Endothelial cell of umbilical vein (primary cell): ENCODE measurements around the gene PTPRT. TPM values are rescaled to one million over a fixed set of nuclear protein-coding genes. Genes with fewer than 3 reads are reported as not detected.

Experiments used
- BruUV-seq: library from RNA; stranded (reverse); fragments of 400-500 nt; replicated peaks from 2 replicates; lab custom pipeline; 2021; lab: Mats Ljungman, UMichigan
- CTCF ChIA-PET: fragments of 300-600, 350-600 bp; sonication (Branson Sonifier 250); formaldehyde crosslinking; loops from one replicate; lab custom pipeline; 2021; ENCODE audit warnings: antibody characterized with exemption, inconsistent platforms; lab: Charles Lee
- POLR2A ChIA-PET: fragments of 300-600, 350-600 bp; sonication (Branson Sonifier 250); formaldehyde crosslinking; loops from one replicate; lab custom pipeline; 2021; ENCODE audit warnings: antibody characterized with exemption, inconsistent platforms; lab: Charles Lee
- DNase-seq: peaks from one replicate; pipeline ENCODE4 v3.0.0-alpha.2; 2011; ENCODE audit warnings: low read depth, low spot score
- FAIRE-seq: peaks from 2 replicates; lab custom pipeline; 2011; peaks lifted over from hg19 to GRCh38; lab: Jason Lieb, UNC
- H2AFZ ChIP-seq: 2 replicates; pipeline ENCODE4 v1.6.0; 2012; ENCODE audit warnings: low read depth, low read length, control low read depth, inconsistent platforms
- H3K27ac ChIP-seq: 2 replicates; pipeline ENCODE4 v1.5.1; 2011; ENCODE audit warnings: low read depth, mild to moderate bottlenecking, control low read depth, low read length, moderate library complexity; ENCODE audit not compliant: insufficient read depth
- H3K27me3 ChIP-seq, 2 experiments: 2 replicates each; pipeline versions ENCODE4 v1.6.0 to v1.6.1; 2011; ENCODE audit warnings: low read length in 2 of 2, mixed read lengths in 1 of 2; ENCODE audit not compliant: control insufficient read depth in 2 of 2, insufficient read depth in 2 of 2
- H3K36me3 ChIP-seq, 2 experiments: 2 replicates in 1 of 2; 3 replicates in 1 of 2; pipeline ENCODE4 v1.5.1; 2011; ENCODE audit warnings: low read length in 2 of 2, mild to moderate bottlenecking in 1 of 2, moderate library complexity in 1 of 2; ENCODE audit not compliant: control insufficient read depth in 2 of 2, insufficient read depth in 2 of 2; ENCODE audit errors: extremely low read depth in 1 of 2
- H3K4me1 ChIP-seq: 3 replicates; pipeline ENCODE4 v1.5.1; 2011; ENCODE audit warnings: mild to moderate bottlenecking, low read length; ENCODE audit not compliant: control insufficient read depth, insufficient read depth; ENCODE audit errors: extremely low read depth
- H3K4me2 ChIP-seq: 2 replicates; pipeline ENCODE4 v1.6.1; 2011; ENCODE audit warnings: low read length, control low read depth, mixed read lengths; ENCODE audit not compliant: insufficient read depth
- H3K4me3 ChIP-seq, 3 experiments: fragments of 200-600 bp in 1 of 3; sonication (generic), shearing (Covaris generic) in 1 of 3; replicated peaks in 1 of 3; 2 replicates each; pipeline ENCODE4 v1.5.1; 2011 to 2016; ENCODE audit warnings: control low read depth in 3 of 3, low read length in 3 of 3, mild to moderate bottlenecking in 2 of 3, inconsistent platforms in 1 of 3, low read depth in 1 of 3, moderate library complexity in 1 of 3; ENCODE audit not compliant: insufficient read depth in 1 of 3
- H3K79me2 ChIP-seq: 2 replicates; pipeline ENCODE4 v1.6.0; 2012; ENCODE audit warnings: low read length, inconsistent platforms; ENCODE audit not compliant: control insufficient read depth, insufficient read depth
- H3K9ac ChIP-seq: replicated peaks from 2 replicates; pipeline ENCODE3; 2011; ENCODE audit warnings: low read length, control low read depth; ENCODE audit not compliant: insufficient read depth; ENCODE audit errors: extremely low read depth
- H3K9me1 ChIP-seq: replicated peaks from 3 replicates; pipeline ENCODE4 v1.6.0; 2011; ENCODE audit warnings: mild to moderate bottlenecking, low read length; ENCODE audit not compliant: control insufficient read depth, insufficient read depth; ENCODE audit errors: extremely low read depth
- H3K9me3 ChIP-seq: replicated peaks from 2 replicates; pipeline ENCODE4 v1.5.1; 2012; ENCODE audit warnings: low read length, inconsistent platforms; ENCODE audit not compliant: control insufficient read depth, insufficient read depth
- H4K20me1 ChIP-seq: replicated peaks from 2 replicates; pipeline ENCODE3; 2011; ENCODE audit warnings: mild to moderate bottlenecking, low read length; ENCODE audit not compliant: control insufficient read depth, insufficient read depth; ENCODE audit errors: extremely low read depth
- CTCF ChIP-seq, 2 donors: IDR thresholded peaks; 1 replicate in 1 of 2; 2 replicates in 1 of 2; pipeline ENCODE4 v1.5.1; 2011; ENCODE audit warnings: low read length in 2 of 2, mild to moderate bottlenecking in 2 of 2, moderate library complexity in 2 of 2, control low read depth in 1 of 2, inconsistent platforms in 1 of 2, low read depth in 1 of 2; ENCODE audit not compliant: insufficient read depth in 1 of 2; ENCODE audit errors: extremely low read depth in 1 of 2
- EZH2 ChIP-seq: IDR thresholded peaks from 2 replicates; pipeline ENCODE4 v1.6.1; 2012; ENCODE audit warnings: borderline replicate concordance, low read depth, mild to moderate bottlenecking, moderate library complexity, low read length, inconsistent platforms; ENCODE audit not compliant: severe bottlenecking
- GATA2 ChIP-seq: IDR thresholded peaks from 2 replicates; pipeline ENCODE4 v1.7.0; 2011; ENCODE audit warnings: low read depth, mild to moderate bottlenecking, moderate library complexity, mixed read lengths, low read length; ENCODE audit not compliant: insufficient read length, insufficient read depth
- MAX ChIP-seq: IDR thresholded peaks from 2 replicates; pipeline ENCODE4 v1.6.1; 2011; ENCODE audit not compliant: insufficient read depth, insufficient read length
- MYC ChIP-seq: IDR thresholded peaks from one replicate; pipeline ENCODE4 v1.6.1; 2011; ENCODE audit warnings: mild to moderate bottlenecking, low read depth, low read length
- POLR2A ChIP-seq: IDR thresholded peaks from 2 replicates; pipeline ENCODE4 v1.6.1; 2012; ENCODE audit warnings: low read depth, mild to moderate bottlenecking, control low read depth, low read length
- POLR2AphosphoS5 ChIP-seq: IDR thresholded peaks from 2 replicates; pipeline ENCODE4 v1.6.1; 2012; ENCODE audit warnings: low read depth, mild to moderate bottlenecking, control low read depth, low read length, moderate library complexity; ENCODE audit not compliant: insufficient read depth
- dilution Hi-C: fragments of 300-500 bp; cut with MboI; formaldehyde crosslinking; loops from one replicate; pipeline ENCODE4 v1.15.0; 2019; ENCODE audit warnings: low sequenced_read_pairs; ENCODE audit not compliant: extremely low pct_ligation_motif_present
- intact Hi-C: fragments of 100-400 bp; cut with micrococcal nuclease; formaldehyde crosslinking; loops from one replicate; pipeline ENCODE4 v1.10.0; 2022
- polyA plus RNA-seq, 4 experiments: library from polyadenylated mRNA; depleted of rRNA in 3 of 4; stranded (reverse) in 3 of 4; unstranded in 1 of 4; fragments of >200 nt; gene quantifications; 2 replicates each; pipeline versions ENCODE4 v1.2.1 to v1.2.3, GENCODE V29; 2011 to 2012; ENCODE audit warnings: missing spikeins in 1 of 4
- total RNA-seq: library from RNA; stranded (reverse); gene quantifications from 2 replicates; pipeline ENCODE4 v1.2.3, GENCODE V29; 2021

Gene PTPRT
- total and polyA plus RNA-seq, 2 donors (not counting 3 experiments of a cell fraction or from before 2014, with no cell fraction given), result not detected

GRCh38 chr20:42604998-42605956 lies 584.4 kb downstream of the PTPRT start:
- intact Hi-C loops, result no loop called here
- FAIRE-seq, result no peak

More at GRCh38 chr20:42604998-42605956, 584.4 kb downstream of the PTPRT start:
- CTCF ChIA-PET, result no interaction called here
- H2AFZ ChIP-seq, result no peak overlapping the region
- no peak overlapping the region for H3K27ac ChIP-seq
- no peaks in the 10 kb centered on the region for H4K20me1 ChIP-seq
- H3K9me3 ChIP-seq, result peaks cover 7% of the 10 kb centered on the region
- no peaks in the 10 kb centered on the region for H3K79me2 ChIP-seq
- H3K4me1 ChIP-seq, result no peaks in the 10 kb centered on the region
- no peaks in the 10 kb centered on the region for H3K27me3 ChIP-seq
- no peak for DNase-seq
- no TSS peak for BruUV-seq
- H3K4me3 ChIP-seq, result no peak overlapping the region
- POLR2A ChIA-PET, result no interaction called here
- no peak overlapping the region for H3K9ac ChIP-seq
- H3K4me2 ChIP-seq, result no peak overlapping the region
- no peaks in the 10 kb centered on the region for H3K36me3 ChIP-seq
- dilution Hi-C loops, result no loop called here
- no peaks in the 10 kb centered on the region for H3K9me1 ChIP-seq
- TF ChIP-seq POLR2AphosphoS5 (no peak), EZH2 (no peak), GATA2 (no peak), CTCF (IDR thresholded peaks at IDR 0.05; ENCODE audit: extremely low read depth in 1 of 2, insufficient read depth in 1 of 2, low read depth in 1 of 2, low read length in 2 of 2) (no peak), POLR2A (no peak), MYC (no peak), MAX (no peak)
